MM.1S (cell line): ENCODE results near the gene LIG3.

Experiments used
- DNase-seq: peaks from one replicate; pipeline ENCODE4 v3.0.0-alpha.2; 2015
- H2AFZ ChIP-seq: fragments of 300-600 bp; sonication (generic); 2 replicates; pipeline ENCODE4 v1.6.0; 2016; ENCODE audit warnings: antibody characterized with exemption, low read length
- H3F3A ChIP-seq: fragments of 300-600 bp; sonication (generic); 2 replicates; pipeline ENCODE4 v1.6.1; 2016; ENCODE audit warnings: mild to moderate bottlenecking, antibody characterized with exemption, low read length, moderate library complexity, mixed read lengths; ENCODE audit not compliant: insufficient read depth
- H3K27ac ChIP-seq: fragments of 300-600 bp; sonication (generic); 2 replicates; pipeline ENCODE4 v1.5.1; 2016; ENCODE audit warnings: mild to moderate bottlenecking, low read length
- H3K27me3 ChIP-seq: fragments of 300-600 bp; sonication (generic); replicated peaks from 2 replicates; pipeline ENCODE4 v1.6.0; 2016; ENCODE audit warnings: low read length; ENCODE audit not compliant: insufficient read depth
- H3K36me3 ChIP-seq: fragments of 300-600 bp; sonication (generic); replicated peaks from 2 replicates; pipeline ENCODE4 v1.6.1; 2016; ENCODE audit warnings: mild to moderate bottlenecking, low read length, mixed read lengths; ENCODE audit not compliant: insufficient read depth
- H3K4me1 ChIP-seq: fragments of 300-600 bp; sonication (generic); 2 replicates; pipeline ENCODE4 v1.6.1; 2016; ENCODE audit warnings: low read length, mixed read lengths
- H3K4me2 ChIP-seq: fragments of 300-600 bp; sonication (generic); 2 replicates; pipeline ENCODE4 v1.6.0; 2016; ENCODE audit warnings: low read depth, low read length
- H3K4me3 ChIP-seq: fragments of 300-600 bp; sonication (generic); 2 replicates; pipeline ENCODE4 v1.5.1; 2016; ENCODE audit warnings: low read length, mixed read lengths
- H3K79me2 ChIP-seq: fragments of 300-600 bp; sonication (generic); 2 replicates; pipeline ENCODE4 v1.6.1; 2016; ENCODE audit warnings: mixed run types, low read length, mixed read lengths
- H3K9ac ChIP-seq: fragments of 300-600 bp; sonication (generic); 2 replicates; pipeline ENCODE4 v1.6.1; 2016; ENCODE audit warnings: low read length, mixed read lengths
- H3K9me2 ChIP-seq: fragments of 300-600 bp; sonication (generic); replicated peaks from 2 replicates; pipeline ENCODE4 v1.6.1; 2016; ENCODE audit warnings: mild to moderate bottlenecking, low read length, mixed read lengths; ENCODE audit not compliant: insufficient read depth
- H3K9me3 ChIP-seq: fragments of 300-600 bp; sonication (generic); replicated peaks from 2 replicates; pipeline ENCODE4 v1.6.1; 2016; ENCODE audit warnings: mild to moderate bottlenecking, low read length, mixed read lengths; ENCODE audit not compliant: insufficient read depth
- H4K20me1 ChIP-seq: fragments of 300-600 bp; sonication (generic); 2 replicates; pipeline ENCODE4 v1.6.1; 2016; ENCODE audit warnings: mild to moderate bottlenecking, low read length, moderate library complexity, mixed read lengths; ENCODE audit not compliant: insufficient read depth
- CTCF ChIP-seq: fragments of 300-600 bp; sonication (generic); IDR thresholded peaks from 2 replicates; pipeline ENCODE4 v1.5.1; 2016; ENCODE audit warnings: antibody characterized with exemption, low read length, mixed read lengths
- EZH2 ChIP-seq: fragments of 300-600 bp; sonication (generic); optimal IDR thresholded peaks from 2 replicates; pipeline ENCODE3; 2017; ENCODE audit warnings: low read depth, mild to moderate bottlenecking, antibody characterized with exemption, low read length, mixed read lengths
- EZH2phosphoT487 ChIP-seq: fragments of 300-600 bp; sonication (generic); IDR thresholded peaks from 2 replicates; pipeline ENCODE4 v1.6.1; 2018; ENCODE audit warnings: antibody characterized with exemption, low read length

LIG3 gene

GRCh38 chr17:34987232-34987631, 6.9 kb downstream of the LIG3 start:
- H3K9ac ChIP-seq: no peak overlapping the region
- H3K79me2 ChIP-seq: peaks cover 54% of the 10 kb centered on the region
- no peak overlapping the region for H3K4me2 ChIP-seq
- H3K9me3 ChIP-seq: no peaks in the 10 kb centered on the region
- H3K36me3 ChIP-seq: peaks cover 17% of the 10 kb centered on the region
- H3F3A ChIP-seq: peaks cover 27% of the 10 kb centered on the region
- TF ChIP-seq EZH2phosphoT487 (no peak), CTCF (no peak), EZH2 (no peak)
- no peak overlapping the region for H3K4me3 ChIP-seq
- H3K9me2 ChIP-seq: no peaks in the 10 kb centered on the region
- no peak overlapping the region for H3K27ac ChIP-seq
- H3K4me1 ChIP-seq: peaks cover 42% of the 10 kb centered on the region
- no peak overlapping the region for H2AFZ ChIP-seq
- H3K27me3 ChIP-seq: no peaks in the 10 kb centered on the region
- no peak for DNase-seq
- H4K20me1 ChIP-seq: no peaks in the 10 kb centered on the region

GRCh38 chr17:34988644-34989043, 8.3 kb downstream of the LIG3 start:
- peaks cover 48% of the 10 kb centered on the region for H3K79me2 ChIP-seq
- H3K4me2 ChIP-seq: 0 out of 2 replicates have a peak overlapping the region, but pooled peaks have one; percentile 14
- TF ChIP-seq EZH2phosphoT487 (no peak), EZH2 (no peak), CTCF (no peak)
- H3K4me3 ChIP-seq: no peak overlapping the region
- H3K4me1 ChIP-seq: peaks cover 47% of the 10 kb centered on the region
- peaks cover 26% of the 10 kb centered on the region for H3K36me3 ChIP-seq
- H3K9ac ChIP-seq: no peak overlapping the region
- DNase-seq: no peak
- no peak overlapping the region for H2AFZ ChIP-seq
- no peaks in the 10 kb centered on the region for H4K20me1 ChIP-seq
- no peak overlapping the region for H3K27ac ChIP-seq
- no peaks in the 10 kb centered on the region for H3K27me3 ChIP-seq
- no peaks in the 10 kb centered on the region for H3K9me2 ChIP-seq
- H3K9me3 ChIP-seq: no peaks in the 10 kb centered on the region
- peaks cover 27% of the 10 kb centered on the region for H3F3A ChIP-seq

GRCh38 chr17:34989473-34989872, 9.2 kb downstream of the LIG3 start:
- no peak for TF ChIP-seq EZH2
- TF ChIP-seq CTCF: no peak
- TF ChIP-seq EZH2phosphoT487: no peak
- no peak overlapping the region for H2AFZ ChIP-seq
- H3K36me3 ChIP-seq: peaks cover 26% of the 10 kb centered on the region
- H3K4me3 ChIP-seq: no peak overlapping the region
- H3K9me2 ChIP-seq: no peaks in the 10 kb centered on the region
- peaks cover 27% of the 10 kb centered on the region for H3F3A ChIP-seq
- no peak overlapping the region for H3K9ac ChIP-seq
- H3K9me3 ChIP-seq: no peaks in the 10 kb centered on the region
- peaks cover 47% of the 10 kb centered on the region for H3K4me1 ChIP-seq
- peak overlapping the region; percentile 79; the same call in 1 of the 2 replicates for H3K27ac ChIP-seq
- DNase-seq: no peak
- H3K4me2 ChIP-seq: no peak overlapping the region
- no peaks in the 10 kb centered on the region for H4K20me1 ChIP-seq
- H3K79me2 ChIP-seq: peaks cover 43% of the 10 kb centered on the region
- no peaks in the 10 kb centered on the region for H3K27me3 ChIP-seq
